Measurements from ENCODE around the gene SMG1. TPM values are rescaled to one million over a fixed set of nuclear protein-coding genes. Genes with fewer than 3 reads are reported as not detected.

Gene SMG1
- total RNA-seq, 1 donor from 2014 or later: 79.5 TPM

DNA sequence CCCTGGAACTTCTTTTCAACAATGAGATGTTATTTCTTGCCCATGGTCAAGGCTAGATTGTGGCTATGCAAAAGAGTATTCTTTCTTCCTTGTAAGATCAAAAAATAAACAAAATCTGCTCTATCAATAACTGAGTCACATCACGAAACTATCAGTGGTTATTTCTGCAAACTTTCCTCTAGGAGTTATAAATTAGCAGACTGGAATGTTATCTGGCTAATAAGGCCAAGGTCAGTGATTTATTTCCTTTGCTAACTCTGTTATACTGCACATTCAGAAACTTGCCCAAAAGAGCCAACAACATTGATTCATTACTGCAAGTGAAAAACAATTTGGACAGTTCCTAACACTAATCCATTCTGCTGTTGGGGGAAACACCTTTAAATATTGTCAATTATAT is 129.8 kb downstream of the SMG1 start:
- ATAC-seq (no peak), DNase-seq (no peak)
- H3K36me3 ChIP-seq: peaks cover 59% of the 10 kb centered on the region
- no peak overlapping the region for H3K27ac ChIP-seq
- H3K9me3 ChIP-seq: no peaks in the 10 kb centered on the region
- H3K27me3 ChIP-seq: no peaks in the 10 kb centered on the region
- intact Hi-C loops (cut with DNase I): no loop called here
- peaks cover 18% of the 10 kb centered on the region for H3K4me1 ChIP-seq
- H3K4me3 ChIP-seq: no peak overlapping the region
- TF ChIP-seq, protein P1, sequence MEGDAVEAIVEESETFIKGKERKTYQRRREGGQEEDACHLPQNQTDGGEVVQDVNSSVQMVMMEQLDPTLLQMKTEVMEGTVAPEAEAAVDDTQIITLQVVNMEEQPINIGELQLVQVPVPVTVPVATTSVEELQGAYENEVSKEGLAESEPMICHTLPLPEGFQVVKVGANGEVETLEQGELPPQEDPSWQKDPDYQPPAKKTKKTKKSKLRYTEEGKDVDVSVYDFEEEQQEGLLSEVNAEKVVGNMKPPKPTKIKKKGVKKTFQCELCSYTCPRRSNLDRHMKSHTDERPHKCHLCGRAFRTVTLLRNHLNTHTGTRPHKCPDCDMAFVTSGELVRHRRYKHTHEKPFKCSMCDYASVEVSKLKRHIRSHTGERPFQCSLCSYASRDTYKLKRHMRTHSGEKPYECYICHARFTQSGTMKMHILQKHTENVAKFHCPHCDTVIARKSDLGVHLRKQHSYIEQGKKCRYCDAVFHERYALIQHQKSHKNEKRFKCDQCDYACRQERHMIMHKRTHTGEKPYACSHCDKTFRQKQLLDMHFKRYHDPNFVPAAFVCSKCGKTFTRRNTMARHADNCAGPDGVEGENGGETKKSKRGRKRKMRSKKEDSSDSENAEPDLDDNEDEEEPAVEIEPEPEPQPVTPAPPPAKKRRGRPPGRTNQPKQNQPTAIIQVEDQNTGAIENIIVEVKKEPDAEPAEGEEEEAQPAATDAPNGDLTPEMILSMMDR (IDR thresholded peaks at IDR 0.05): no peak

GRCh38 chr16:18792836-18793433 is 133.3 kb downstream of the SMG1 start:
- Histone ChIP-seq H3K9me3 (no peaks in the 10 kb centered on the region), H3K4me1 (peaks cover 22% of the 10 kb centered on the region), H3K27me3 (no peaks in the 10 kb centered on the region), H3K27ac (no peak overlapping the region), H3K36me3 (peaks cover 68% of the 10 kb centered on the region), H3K4me3 (no peak overlapping the region)
- TF ChIP-seq, protein P1 (IDR thresholded peaks at IDR 0.05): no peak
- no peak for DNase-seq
- no peak for ATAC-seq
- intact Hi-C loops (cut with DNase I): no loop called here

DNA sequence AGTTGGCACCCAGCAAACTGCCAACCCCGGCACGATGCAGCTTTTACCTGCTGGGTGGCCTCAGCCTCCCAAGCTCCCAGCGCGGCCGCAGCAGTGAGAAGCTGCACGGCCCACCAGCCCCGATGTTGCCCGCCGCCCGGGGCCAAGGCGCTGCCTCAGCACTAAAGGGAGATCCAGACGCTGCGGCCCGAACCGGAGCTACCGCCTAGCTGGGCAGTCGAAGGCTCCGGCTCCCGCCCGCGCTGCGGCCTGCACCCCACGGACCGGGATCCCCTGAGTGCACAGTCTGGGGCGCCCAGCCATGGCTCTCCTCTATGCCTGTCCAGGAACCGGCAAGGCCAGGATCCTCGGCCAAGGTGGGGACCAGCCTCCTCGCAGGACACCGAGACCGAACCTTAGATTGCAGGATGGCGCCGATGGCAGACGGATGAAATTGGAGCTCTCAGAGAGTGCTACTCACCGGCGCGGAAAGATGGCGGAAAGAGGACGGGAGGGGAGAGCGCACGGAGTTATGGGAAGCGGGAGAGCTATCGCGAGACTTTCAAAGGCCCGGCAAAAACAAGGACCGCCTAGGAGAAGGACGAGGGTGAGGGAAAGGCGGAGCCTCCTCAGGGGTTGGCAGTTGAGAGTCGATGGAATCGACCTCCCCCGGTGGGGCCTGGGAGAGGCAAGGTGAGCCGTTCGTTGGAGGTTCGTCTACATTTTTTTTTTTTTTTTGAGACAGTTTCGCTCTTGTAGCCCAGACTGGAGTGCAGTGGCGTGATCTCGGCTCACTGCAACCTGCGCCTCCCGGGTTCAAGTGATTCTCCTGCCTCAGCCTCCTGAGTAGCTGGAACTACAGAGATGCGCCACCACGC is 136.1 kb downstream of the SMG1 start, which contains the start of gene RPS15A:
Gene RPS15A, minus strand, starts transcription at position 485 of the 857 bp plus-strand sequence. CDS start 1,221 bp downstream, outside the sequence.
- Histone ChIP-seq H3K4me3 (peak within 1 kb of the TSS; percentile 81), H3K27me3 (no peaks in the 10 kb centered on the region), H3K4me1 (peaks cover 47% of the 10 kb centered on the region), H3K36me3 (peaks cover 68% of the 10 kb centered on the region), H3K27ac (peak within 1 kb of the TSS; percentile 83), H3K9me3 (no peaks in the 10 kb centered on the region)
- intact Hi-C loops (cut with DNase I): no loop called here
- ATAC-seq (peak; percentile 99), DNase-seq (peak; percentile 94)
- TF ChIP-seq, protein P1 (IDR thresholded peaks at IDR 0.05): no peak

DNA sequence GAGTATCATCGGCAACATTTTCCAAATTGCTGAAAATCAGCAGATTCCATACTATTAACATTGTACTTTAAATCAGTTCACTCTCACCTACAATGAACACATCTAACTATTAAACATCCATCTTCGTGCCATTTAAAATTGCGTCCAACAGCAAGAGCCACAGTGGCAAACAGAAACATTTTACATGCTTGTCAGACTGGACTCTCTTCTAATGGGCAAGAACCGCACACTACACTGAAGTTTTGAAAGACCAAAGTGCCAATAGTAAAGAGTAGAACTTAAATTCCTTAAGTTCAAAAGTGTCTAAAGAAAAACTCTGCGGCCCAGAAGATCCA is 136.7 kb downstream of the SMG1 start:
- H3K4me3 ChIP-seq: peak overlapping the region; percentile 81
- ATAC-seq: no peak
- no peaks in the 10 kb centered on the region for H3K27me3 ChIP-seq
- intact Hi-C loops (cut with DNase I): no loop called here
- peaks cover 68% of the 10 kb centered on the region for H3K36me3 ChIP-seq
- peaks cover 52% of the 10 kb centered on the region for H3K4me1 ChIP-seq
- no peak for DNase-seq
- peak overlapping the region; percentile 83 for H3K27ac ChIP-seq
- no peaks in the 10 kb centered on the region for H3K9me3 ChIP-seq
- TF ChIP-seq, protein P1 (IDR thresholded peaks at IDR 0.05): no peak

DNA sequence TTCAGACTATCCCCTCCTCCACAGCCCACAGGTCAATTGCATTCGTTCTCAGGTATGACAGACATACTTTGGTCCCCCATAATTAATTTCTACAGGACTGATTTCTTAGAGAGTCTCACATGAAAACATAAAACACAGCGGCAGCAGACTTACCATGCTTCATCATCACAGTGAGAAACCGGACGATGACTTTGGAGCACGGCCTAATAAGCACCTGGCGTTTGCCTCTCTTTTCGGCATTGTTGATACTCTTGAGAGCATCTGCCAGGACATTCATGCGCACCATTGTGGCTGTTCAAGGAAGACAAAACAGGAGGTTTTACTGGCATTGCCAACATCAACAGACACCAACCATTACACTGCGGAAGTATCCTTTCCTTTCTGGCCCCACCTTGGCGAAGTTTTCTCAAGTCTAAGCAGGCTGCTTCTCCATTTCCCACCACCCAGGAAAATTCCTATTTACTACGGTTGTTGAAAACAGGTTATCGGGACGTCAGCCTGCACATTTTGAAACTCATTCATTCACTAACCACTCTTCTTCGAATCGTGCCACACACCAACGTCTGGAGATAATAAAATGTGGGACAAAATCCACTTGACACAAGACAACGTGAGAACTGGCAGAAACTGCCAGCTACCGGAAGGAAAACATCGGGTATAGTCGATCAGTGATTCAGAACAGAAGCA is 137.2 kb downstream of the SMG1 start:
- H3K4me3 ChIP-seq: peak overlapping the region; percentile 81
- TF ChIP-seq, protein P1 (IDR thresholded peaks at IDR 0.05): no peak
- intact Hi-C loops (cut with DNase I): no loop called here
- no peaks in the 10 kb centered on the region for H3K9me3 ChIP-seq
- peaks cover 68% of the 10 kb centered on the region for H3K36me3 ChIP-seq
- no peak for ATAC-seq
- no peaks in the 10 kb centered on the region for H3K27me3 ChIP-seq
- peak overlapping the region; percentile 83 for H3K27ac ChIP-seq
- peaks cover 55% of the 10 kb centered on the region for H3K4me1 ChIP-seq
- no peak for DNase-seq
